Hematopoietic multipotent progenitor cell treated with erythropoietin and hydrocortisone succinate and interleukin-3 and kit ligand, for 6 days (in vitro differentiated cells): ENCODE measurements around the gene ARHGAP23.
"Not testable (repeated sequence)": the region's sequence is repeated elsewhere in the genome, so short reads cannot be mapped to it uniquely, and the experiment has no call there.

Source experiments
- DNase-seq: peaks from one replicate; pipeline ENCODE4 v3.0.0-alpha.2; 2015

The ARHGAP23 gene

GRCh38 chr17:38421171-38421841 lies 7.0 kb upstream of the ARHGAP23 start:
- no peak for DNase-seq

- DNase-seq: no peak
Measured at GRCh38 chr17:38421871-38422827, 6.1 kb upstream of the ARHGAP23 start.

GRCh38 chr17:38424297-38424972 lies 3.8 kb upstream of the ARHGAP23 start:
- no peak for DNase-seq

DNA sequence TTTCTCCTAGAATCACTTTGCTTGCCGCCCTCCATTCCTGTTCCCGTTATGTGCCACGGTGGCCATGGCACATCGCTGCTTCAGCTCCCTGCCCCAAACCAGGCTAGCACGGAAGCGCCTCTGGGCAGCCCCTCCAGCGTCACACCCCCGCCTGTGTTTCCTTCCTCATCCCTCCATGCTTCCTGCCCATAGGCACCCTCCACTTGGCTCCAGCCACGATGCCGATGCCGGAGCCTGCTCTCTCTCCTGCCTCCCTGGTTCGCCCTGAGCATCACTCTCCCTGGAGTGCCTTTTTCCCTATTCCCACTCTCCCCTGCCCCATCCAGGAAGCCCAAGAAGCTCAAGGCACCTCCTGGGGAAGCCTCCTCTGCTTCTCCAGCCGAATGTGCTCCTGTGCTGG lies 3.2 kb upstream of the ARHGAP23 start:
- DNase-seq: no peak

GRCh38 chr17:38425744-38426143 lies 2.5 kb upstream of the ARHGAP23 start:
- no peak for DNase-seq

GRCh38 chr17:38426441-38426840 lies 1.8 kb upstream of the ARHGAP23 start:
- DNase-seq: no peak

DNA sequence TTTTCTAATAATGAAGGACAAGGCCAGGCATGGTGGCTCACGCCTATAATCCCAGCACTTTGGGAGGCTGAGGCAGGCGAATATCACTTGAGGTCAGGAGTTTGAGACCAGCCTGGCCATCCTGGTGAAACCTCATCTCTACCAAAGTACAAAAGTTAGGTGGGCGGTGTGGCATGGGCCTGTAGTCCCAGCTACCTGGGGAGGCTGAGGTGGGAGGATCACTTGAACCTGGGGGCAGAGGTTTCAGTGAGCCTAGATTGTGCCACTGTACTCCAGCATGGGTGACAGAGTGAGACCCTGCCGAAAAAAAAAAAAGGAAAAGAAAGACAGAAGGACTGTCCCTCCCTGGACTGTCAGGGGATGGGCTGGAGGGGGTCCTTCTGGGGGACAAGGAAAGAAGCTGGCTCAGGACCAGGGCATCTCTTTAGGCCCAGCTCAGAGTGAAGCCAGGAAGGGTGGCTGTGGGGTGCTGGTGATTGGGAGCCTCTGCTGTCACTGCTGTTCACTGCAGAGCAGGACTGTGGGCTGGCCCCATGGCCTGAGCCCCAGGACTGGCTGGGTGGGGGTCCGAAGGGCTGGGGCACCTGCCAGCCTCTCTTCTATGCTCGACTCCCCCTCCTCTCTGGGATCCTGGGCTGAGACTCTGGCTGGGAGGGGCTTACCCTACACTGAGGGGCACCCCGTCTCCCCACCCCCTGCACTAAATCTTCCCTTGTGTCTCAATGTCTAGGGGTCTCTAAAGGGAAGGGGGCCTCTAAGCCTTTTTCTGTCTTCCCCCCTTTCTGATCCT lies 909 bp upstream of the ARHGAP23 start:
- no peak for DNase-seq

- no peak for DNase-seq
Measured at GRCh38 chr17:38428643-38429371, 543 bp downstream of the ARHGAP23 start.

DNA sequence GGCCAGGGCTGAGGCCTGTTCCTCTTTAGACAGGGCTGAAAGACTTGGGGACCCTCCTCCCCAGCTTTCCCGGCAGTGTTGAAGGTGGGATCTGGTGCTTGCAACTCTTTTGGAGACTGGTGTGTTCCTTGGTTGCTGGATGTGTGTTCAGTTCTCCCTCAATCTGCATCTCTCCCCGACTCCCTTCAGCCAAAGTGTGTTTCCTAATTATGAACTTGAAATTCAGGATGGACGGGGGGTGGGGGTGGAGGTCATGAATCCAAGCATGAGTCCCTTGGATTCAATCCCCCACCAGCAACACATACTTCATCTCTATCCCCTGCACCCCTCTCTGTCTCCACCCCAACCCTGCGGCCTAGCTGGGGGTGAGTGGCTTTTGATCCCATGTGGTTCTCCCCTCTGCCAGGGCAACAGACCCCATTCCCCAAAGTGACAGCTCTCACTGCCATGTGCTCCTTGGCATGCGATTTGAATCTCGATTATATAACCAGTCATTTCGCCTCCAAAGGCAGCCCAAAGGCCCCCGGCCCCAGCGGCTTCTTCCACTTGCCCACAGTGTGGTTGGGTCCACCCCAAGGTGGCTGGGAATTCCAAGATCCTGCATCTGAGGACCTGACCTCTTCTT lies 1.3 kb downstream of the ARHGAP23 start:
- no peak for DNase-seq

DNA sequence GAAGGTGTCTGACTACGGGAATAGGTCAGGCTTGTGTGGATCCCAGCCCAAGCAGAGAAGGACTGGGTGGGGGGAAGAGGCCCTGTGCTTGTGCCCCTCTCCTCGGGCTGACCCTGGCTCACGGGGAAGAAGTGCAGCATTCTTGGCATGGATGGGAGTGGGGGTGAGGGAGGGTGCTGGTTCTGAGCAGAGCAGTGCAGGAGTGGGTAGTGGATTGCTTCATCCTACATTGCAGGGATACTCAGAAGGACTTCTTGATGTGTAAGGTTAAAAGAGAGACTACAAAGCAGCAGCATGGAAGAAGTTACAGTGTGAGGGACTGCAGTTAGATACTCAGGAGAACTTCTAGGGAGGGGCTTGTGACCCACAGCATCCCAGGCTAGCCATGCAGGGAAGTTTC lies 2.1 kb downstream of the ARHGAP23 start:
- no peak for DNase-seq

DNA sequence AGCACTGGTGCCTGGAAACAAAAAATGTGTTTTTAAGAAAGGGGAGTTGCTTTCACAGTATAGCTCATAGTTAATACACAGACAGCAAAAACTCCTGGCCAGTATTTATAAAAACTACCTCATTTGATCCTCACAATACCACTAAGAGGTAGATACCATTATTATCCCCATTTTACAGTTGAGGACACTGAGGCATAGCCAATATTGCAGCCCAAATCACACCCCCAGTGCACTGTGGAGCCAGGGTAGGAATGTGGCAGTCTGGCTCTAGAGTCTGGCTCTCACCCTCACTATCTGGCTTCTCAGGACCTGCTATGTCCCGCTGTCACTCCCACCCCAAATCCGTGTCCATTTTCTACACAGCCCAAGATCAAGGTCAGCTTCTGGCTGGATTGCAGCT lies 2.6 kb downstream of the ARHGAP23 start:
- no peak for DNase-seq

GRCh38 chr17:38431346-38432145 lies 3.3 kb downstream of the ARHGAP23 start:
- DNase-seq: no peak

DNA sequence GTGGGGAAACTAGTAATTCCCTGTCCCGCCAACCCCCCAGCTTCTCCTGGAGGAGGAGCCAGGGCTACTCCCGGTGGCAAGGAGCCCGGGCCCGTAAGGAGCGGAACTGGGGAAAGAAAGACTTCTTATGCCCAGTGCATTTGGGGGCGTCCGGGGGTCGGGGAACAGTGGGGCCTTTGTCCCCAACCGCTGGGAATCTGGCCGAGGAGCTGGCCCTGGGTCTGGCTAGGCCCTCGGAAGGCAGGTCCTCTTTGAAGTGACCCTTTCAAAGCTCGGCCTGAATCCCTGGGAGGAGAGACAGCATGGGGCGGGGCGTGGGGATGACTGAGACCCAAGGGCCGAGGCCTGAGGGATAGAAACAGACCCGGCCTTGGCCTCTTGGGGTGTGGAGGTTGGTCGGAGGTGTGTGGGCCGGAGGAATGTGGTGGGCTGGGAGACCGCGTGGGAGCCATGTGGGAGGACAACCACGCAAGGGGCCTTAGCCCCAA lies 6.0 kb downstream of the ARHGAP23 start:
- DNase-seq: no peak

- no peak for DNase-seq
Measured at GRCh38 chr17:38435795-38436194, 7.5 kb downstream of the ARHGAP23 start.

GRCh38 chr17:38436386-38436785 lies 8.1 kb downstream of the ARHGAP23 start:
- no peak for DNase-seq

GRCh38 chr17:38437313-38437712 lies 9.0 kb downstream of the ARHGAP23 start:
- not testable (repeated sequence) for DNase-seq

DNA sequence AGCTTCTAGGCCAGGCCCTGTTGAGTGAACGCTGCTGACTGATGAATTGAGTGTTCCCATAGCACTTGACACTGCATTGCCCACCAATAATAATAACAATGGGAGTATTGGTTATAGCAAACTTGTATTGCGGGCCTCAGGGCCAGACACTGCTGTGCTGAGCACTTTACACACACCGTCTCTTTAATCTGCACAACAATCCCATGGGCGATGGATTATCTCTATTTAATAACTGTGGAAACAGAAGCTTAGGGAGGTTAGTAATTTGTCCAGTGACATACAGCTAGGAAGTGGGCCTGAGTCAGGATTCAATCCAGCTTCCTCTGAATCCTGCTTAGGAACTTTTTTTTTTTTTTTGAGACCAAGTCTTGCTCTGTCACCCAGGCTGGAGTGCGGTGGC lies 11.2 kb downstream of the ARHGAP23 start:
- no peak for DNase-seq

DNA sequence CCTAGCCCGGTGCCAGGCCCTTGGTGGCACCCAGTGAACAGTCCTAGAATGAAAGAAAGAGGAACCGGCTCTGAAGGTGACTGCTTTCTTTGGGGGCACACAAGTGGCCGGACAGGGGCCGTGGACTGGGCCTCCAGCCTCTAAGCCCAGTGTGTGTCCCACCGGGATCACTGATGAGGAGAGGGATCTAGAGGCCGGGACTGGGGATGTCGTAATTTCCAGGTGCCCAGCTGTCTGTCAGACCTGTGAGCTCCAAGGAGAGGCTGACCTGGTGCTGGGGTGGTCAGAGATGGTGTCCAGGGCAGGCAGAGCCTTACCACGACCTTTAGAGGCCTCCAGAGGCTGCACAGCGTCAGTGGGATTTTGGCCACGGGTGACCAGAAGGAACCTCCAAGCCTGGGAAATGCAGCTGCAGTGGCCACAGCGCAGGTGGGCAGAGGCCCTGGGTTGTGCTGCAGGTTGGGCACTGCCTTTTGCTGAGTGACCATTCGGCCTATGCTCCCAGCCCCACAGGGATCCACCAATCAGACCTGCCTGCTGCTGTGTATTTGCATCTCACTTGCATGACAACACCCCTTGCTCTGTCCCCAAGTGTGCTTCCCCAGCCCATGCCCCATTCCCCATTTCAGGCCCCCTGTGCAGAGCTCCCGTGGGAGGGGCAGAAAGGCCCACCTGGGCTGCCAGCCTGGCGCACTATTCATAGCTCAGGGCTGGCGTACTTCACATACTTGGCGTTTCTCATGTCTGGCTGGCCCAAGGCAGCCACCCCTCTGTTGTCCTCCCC lies 12.5 kb downstream of the ARHGAP23 start:
- DNase-seq: no peak

DNA sequence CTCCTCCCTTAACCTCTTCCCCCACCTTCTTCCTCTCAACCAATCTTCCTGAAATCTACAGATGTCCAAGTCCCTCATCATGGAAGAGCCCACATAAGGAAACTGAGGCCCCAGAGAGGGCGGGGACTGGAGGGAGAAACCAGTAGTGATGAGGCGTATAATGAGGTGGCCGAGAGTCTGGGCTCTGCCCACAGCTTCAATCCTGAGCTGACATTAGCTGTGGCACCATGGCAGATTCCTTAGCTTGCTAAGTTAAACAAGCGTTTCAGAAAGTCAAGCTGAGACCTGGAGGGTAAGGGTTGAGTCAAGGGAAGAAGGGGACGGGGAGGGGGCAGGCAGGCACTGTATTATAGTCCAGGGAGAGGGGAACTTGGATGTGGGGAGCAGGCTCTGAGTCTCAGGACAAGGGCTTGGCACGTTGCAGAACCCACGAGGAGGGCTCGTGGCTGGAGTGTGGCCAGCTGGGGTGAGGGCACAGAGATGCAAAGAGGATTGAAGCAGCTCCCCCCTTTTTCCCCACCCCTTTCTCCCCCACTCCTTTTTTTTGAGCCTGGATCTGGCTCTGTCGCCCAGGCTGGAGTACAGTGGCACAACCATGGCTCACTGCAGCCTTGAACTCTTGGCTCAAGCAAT lies 13.3 kb downstream of the ARHGAP23 start:
- no peak for DNase-seq
